Measurements from ENCODE around the gene NEIL1. TPM values are rescaled to one million over a fixed set of nuclear protein-coding genes. Genes with fewer than 3 reads are reported as not detected.
"Not testable (repeated sequence)": the region's sequence is repeated elsewhere in the genome, so short reads cannot be mapped to it uniquely, and the experiment has no call there.

The NEIL1 gene
- total RNA-seq, 2 donors from 2014 or later, result 40.7 to 51.5 TPM

GRCh38 chr15:75328493-75329314, 18.1 kb upstream of the NEIL1 start:
- DNase-seq, result no peak
- intact Hi-C loops (cut with DNase I, micrococcal nuclease), result no loop called here
- ATAC-seq, result no peak

GRCh38 chr15:75329571-75329970, 17.3 kb upstream of the NEIL1 start:
- no peak for ATAC-seq
- DNase-seq, result no peak
- intact Hi-C loops (cut with DNase I, micrococcal nuclease), result no loop called here

- ATAC-seq; DNase-seq; intact Hi-C loops (cut with DNase I, micrococcal nuclease): not testable (repeated sequence)
Observed at GRCh38 chr15:75332093-75332492, 14.7 kb upstream of the NEIL1 start.

- ATAC-seq; DNase-seq; intact Hi-C loops (cut with DNase I, micrococcal nuclease): not testable (repeated sequence)
Observed at GRCh38 chr15:75333654-75334419, 13.0 kb upstream of the NEIL1 start.

- ATAC-seq (no peak), DNase-seq (no peak)
- intact Hi-C loops (cut with DNase I, micrococcal nuclease), result no loop called here
Observed at GRCh38 chr15:75335313-75335704, 11.5 kb upstream of the NEIL1 start.

GRCh38 chr15:75335705-75336355, 11.0 kb upstream of the NEIL1 start, which contains the start of gene COMMD4:
COMMD4 (plus strand) TSS chr15:75336063; CDS start chr15:75336090, 27 bp downstream.
- peak; percentile 94 for ATAC-seq
- intact Hi-C loops (cut with DNase I, micrococcal nuclease), result no loop called here

GRCh38 chr15:75338661-75339240, 8.1 kb upstream of the NEIL1 start:
- no peak for DNase-seq
- intact Hi-C loops (cut with DNase I, micrococcal nuclease), result no loop called here
- ATAC-seq, result no peak

More at GRCh38 chr15:75335705-75336355, 11.0 kb upstream of the NEIL1 start, which contains the start of gene COMMD4:
- peak; percentile 96 to 98 for DNase-seq

GRCh38 chr15:75339531-75340240, 7.2 kb upstream of the NEIL1 start:
- DNase-seq (no peak), ATAC-seq (no peak)
- intact Hi-C loops (cut with DNase I, micrococcal nuclease), result no loop called here

- DNase-seq (no peak), ATAC-seq (no peak)
- intact Hi-C loops (cut with DNase I, micrococcal nuclease), result no loop called here
Observed at GRCh38 chr15:75342221-75342620, 4.6 kb upstream of the NEIL1 start.

- intact Hi-C loops (cut with DNase I, micrococcal nuclease); DNase-seq; ATAC-seq: not testable (repeated sequence)
Observed at GRCh38 chr15:75343953-75344352, 2.9 kb upstream of the NEIL1 start.

GRCh38 chr15:75347222-75348033, 589 bp downstream of the NEIL1 start:
- ATAC-seq, result peak; percentile 78
- intact Hi-C loops (cut with DNase I, micrococcal nuclease), result no loop called here
- peak; percentile 73 to 83 for DNase-seq

GRCh38 chr15:75348034-75348561, 1.3 kb downstream of the NEIL1 start:
- DNase-seq, result peak in 1 of 2 donors; percentile 51
- peak; percentile 51 for ATAC-seq
- intact Hi-C loops (cut with DNase I, micrococcal nuclease), result no loop called here

GRCh38 chr15:75348562-75349350, 1.9 kb downstream of the NEIL1 start:
- DNase-seq, result peak; percentile 35 to 40
- peak; percentile 26 for ATAC-seq
- intact Hi-C loops (cut with DNase I, micrococcal nuclease), result no loop called here

- ATAC-seq; DNase-seq; intact Hi-C loops (cut with DNase I, micrococcal nuclease): not testable (repeated sequence)
Observed at GRCh38 chr15:75349351-75349669, 2.5 kb downstream of the NEIL1 start.

- DNase-seq (peak; percentile 37 to 54), ATAC-seq (no peak)
- intact Hi-C loops (cut with DNase I, micrococcal nuclease), result no loop called here
Observed at GRCh38 chr15:75349851-75350588, 3.2 kb downstream of the NEIL1 start.
